ENCODE data around the gene BANK1. TPM values are rescaled to one million over a fixed set of nuclear protein-coding genes. Genes with fewer than 3 reads are reported as not detected.
A peak's percentile ranks its signal among the peaks of the same experiment; 100 is the strongest.
"Not testable (repeated sequence)": the region's sequence is repeated elsewhere in the genome, so short reads cannot be mapped to it uniquely, and the experiment has no call there.

Gene BANK1
- polyA plus RNA-seq, 1 of the 3 experiments (the other 2 are of a cell fraction) = not detected

DNA sequence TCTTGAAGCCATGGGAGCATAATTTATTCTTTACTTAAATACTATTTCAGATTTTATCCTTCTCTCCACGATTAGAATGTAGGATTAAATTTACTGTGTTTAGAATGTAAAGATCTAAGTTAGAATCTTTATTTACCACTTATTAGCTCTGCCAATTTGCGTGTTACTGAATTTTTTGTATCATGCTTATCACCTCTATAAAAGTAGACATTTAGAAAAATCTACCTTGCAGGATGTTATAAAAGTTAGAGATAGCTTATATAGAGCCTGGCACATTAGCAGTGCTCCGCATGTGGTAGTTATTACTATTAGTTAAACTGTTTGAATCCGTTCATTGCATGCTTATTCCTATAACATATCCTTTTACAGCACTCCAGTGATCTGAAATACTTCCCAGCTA lies 97.9 kb downstream of the BANK1 start:
- no peaks in the 10 kb centered on the region for H3F3A ChIP-seq (replicated peaks; ENCODE audit: insufficient read depth)
- WGBS (ENCODE audit: low lambda C conversion rate) = 92% methylated on average over 4 of the region's 4 CpGs
- DNase-seq = no peak
- no peak overlapping the region for H3K4me3 ChIP-seq (ENCODE audit: low read depth in 2 of 2, low read length in 1 of 2)
- no peaks in the 10 kb centered on the region for H4K20me1 ChIP-seq (ENCODE audit: insufficient read depth)
- H3K9me2 ChIP-seq = no peaks in the 10 kb centered on the region
- POLR2A ChIA-PET = no interaction called here
- no peaks in the 10 kb centered on the region; a peak in 1 of 4 replicates for H3K4me1 ChIP-seq (ENCODE audit: control insufficient read depth in 1 of 2, insufficient read depth in 2 of 2, low read depth in 1 of 2, low read length in 1 of 2)
- H3K9ac ChIP-seq = no peak overlapping the region
- CTCF ChIA-PET = interaction anchor here (0.7 kb wide), 1 partner anchor 12 kb away, joined by 3 read pairs; no protein-coding TSS in a partner anchor
- no peaks in the 10 kb centered on the region for H3K36me3 ChIP-seq (replicated peaks in 1 of 2; ENCODE audit: control insufficient read depth in 1 of 2, insufficient read depth in 2 of 2, low read length in 1 of 2)
- no peaks in the 10 kb centered on the region for H3K79me2 ChIP-seq (ENCODE audit: insufficient read depth)
- no peak overlapping the region for H2AFZ ChIP-seq (ENCODE audit: low read depth)
- no peak overlapping the region for H3K27ac ChIP-seq (ENCODE audit: low read depth in 2 of 2, low read length in 1 of 2)
- H3K9me3 ChIP-seq = no peaks in the 10 kb centered on the region; the same call in 1 of the 2 replicates
- no peaks in the 10 kb centered on the region for H3K27me3 ChIP-seq (ENCODE audit: insufficient read depth)
- no peak overlapping the region for H3K4me2 ChIP-seq
- TF ChIP-seq MXI1 (IDR thresholded peaks at IDR 0.05; ENCODE audit: low read depth, low read length) = no peak

DNA sequence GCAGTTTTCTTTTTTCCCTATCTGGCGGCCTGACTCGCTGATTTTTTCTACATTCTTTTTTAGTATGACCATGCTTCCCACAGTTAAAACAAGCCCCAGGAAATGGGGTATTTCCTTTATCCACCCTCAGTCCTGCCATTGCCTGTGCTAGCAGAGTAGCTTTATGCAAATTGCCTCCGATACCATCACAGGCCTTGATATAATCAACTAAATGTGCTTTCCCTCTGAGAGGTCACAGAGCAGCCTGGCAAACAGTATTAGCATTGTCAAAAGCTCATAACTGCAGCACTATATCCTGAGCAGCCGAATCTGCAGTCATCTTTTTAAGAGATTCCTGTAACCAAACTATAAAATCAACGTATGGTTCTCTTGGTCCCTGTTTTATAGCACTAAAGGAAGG lies 115.0 kb downstream of the BANK1 start:
- H3K4me3 ChIP-seq (ENCODE audit: low read depth in 2 of 2, low read length in 1 of 2); POLR2A ChIA-PET; H4K20me1 ChIP-seq (ENCODE audit: insufficient read depth); H3K27me3 ChIP-seq (ENCODE audit: insufficient read depth); H3K79me2 ChIP-seq (ENCODE audit: insufficient read depth); H2AFZ ChIP-seq (ENCODE audit: low read depth); H3K9ac ChIP-seq; H3K36me3 ChIP-seq (replicated peaks in 1 of 2; ENCODE audit: control insufficient read depth in 1 of 2, insufficient read depth in 2 of 2, low read length in 1 of 2); H3K9me2 ChIP-seq; H3K4me2 ChIP-seq; H3F3A ChIP-seq (replicated peaks; ENCODE audit: insufficient read depth); H3K4me1 ChIP-seq (ENCODE audit: control insufficient read depth in 1 of 2, insufficient read depth in 2 of 2, low read depth in 1 of 2, low read length in 1 of 2); H3K9me3 ChIP-seq: not testable (repeated sequence)
- WGBS (ENCODE audit: low lambda C conversion rate) = 47% methylated on average over 5 of the region's 5 CpGs
- TF ChIP-seq GATA2 (CRISPR knock-in tag; IDR thresholded peaks at IDR 0.05) (peak; percentile 57), EP300 (IDR thresholded peaks at IDR 0.05; ENCODE audit: borderline replicate concordance in 1 of 2, low read depth in 1 of 2, low read length in 1 of 2) (peak in 1 of 2 experiments; percentile 43; a peak in 1 of 4 replicates), RAD21 (IDR thresholded peaks at IDR 0.05; ENCODE audit: low read length) (0 out of 2 replicates have a peak, but pooled peaks have one; percentile 4)
- CTCF ChIA-PET = interaction anchor here (0.7 kb wide), 1 partner anchor 1959 kb away, joined by 3 read pairs; no protein-coding TSS in a partner anchor
- DNase-seq = peak; percentile 5
- peak overlapping the region in 1 of 2 experiments; percentile 67; a peak in 2 of 4 replicates for H3K27ac ChIP-seq (ENCODE audit: low read depth in 2 of 2, low read length in 1 of 2)

- Histone ChIP-seq H3K9me2 (no peaks in the 10 kb centered on the region), H3K27ac (ENCODE audit: low read depth in 2 of 2, low read length in 1 of 2) (no peak overlapping the region), H2AFZ (ENCODE audit: low read depth) (no peak overlapping the region), H3K4me1 (ENCODE audit: control insufficient read depth in 1 of 2, insufficient read depth in 2 of 2, low read depth in 1 of 2, low read length in 1 of 2) (no peaks in the 10 kb centered on the region; a peak in 1 of 4 replicates), H3K27me3 (ENCODE audit: insufficient read depth) (no peaks in the 10 kb centered on the region), H3K79me2 (ENCODE audit: insufficient read depth) (no peaks in the 10 kb centered on the region), H3F3A (replicated peaks; ENCODE audit: insufficient read depth) (no peaks in the 10 kb centered on the region), H3K9me3 (no peaks in the 10 kb centered on the region), H3K36me3 (replicated peaks in 1 of 2; ENCODE audit: control insufficient read depth in 1 of 2, insufficient read depth in 2 of 2, low read length in 1 of 2) (no peaks in the 10 kb centered on the region), H3K9ac (no peak overlapping the region), H3K4me2 (no peak overlapping the region), H4K20me1 (ENCODE audit: insufficient read depth) (no peaks in the 10 kb centered on the region), H3K4me3 (ENCODE audit: low read depth in 2 of 2, low read length in 1 of 2) (peak overlapping the region in 1 of 2 experiments; percentile 13; a peak in 1 of 4 replicates)
- ChIA-PET POLR2A (no interaction called here), CTCF (no interaction called here)
- DNase-seq = no peak
- TF ChIP-seq, protein P1, sequence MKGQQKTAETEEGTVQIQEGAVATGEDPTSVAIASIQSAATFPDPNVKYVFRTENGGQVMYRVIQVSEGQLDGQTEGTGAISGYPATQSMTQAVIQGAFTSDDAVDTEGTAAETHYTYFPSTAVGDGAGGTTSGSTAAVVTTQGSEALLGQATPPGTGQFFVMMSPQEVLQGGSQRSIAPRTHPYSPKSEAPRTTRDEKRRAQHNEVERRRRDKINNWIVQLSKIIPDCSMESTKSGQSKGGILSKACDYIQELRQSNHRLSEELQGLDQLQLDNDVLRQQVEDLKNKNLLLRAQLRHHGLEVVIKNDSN (IDR thresholded peaks at IDR 0.05; ENCODE audit: borderline replicate concordance, low read depth) = no peak
- TF ChIP-seq GATA2 (CRISPR knock-in tag; IDR thresholded peaks at IDR 0.05) = no peak
- TF ChIP-seq, protein P2, sequence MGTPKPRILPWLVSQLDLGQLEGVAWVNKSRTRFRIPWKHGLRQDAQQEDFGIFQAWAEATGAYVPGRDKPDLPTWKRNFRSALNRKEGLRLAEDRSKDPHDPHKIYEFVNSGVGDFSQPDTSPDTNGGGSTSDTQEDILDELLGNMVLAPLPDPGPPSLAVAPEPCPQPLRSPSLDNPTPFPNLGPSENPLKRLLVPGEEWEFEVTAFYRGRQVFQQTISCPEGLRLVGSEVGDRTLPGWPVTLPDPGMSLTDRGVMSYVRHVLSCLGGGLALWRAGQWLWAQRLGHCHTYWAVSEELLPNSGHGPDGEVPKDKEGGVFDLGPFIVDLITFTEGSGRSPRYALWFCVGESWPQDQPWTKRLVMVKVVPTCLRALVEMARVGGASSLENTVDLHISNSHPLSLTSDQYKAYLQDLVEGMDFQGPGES (IDR thresholded peaks at IDR 0.05; ENCODE audit: low read depth, low read length) = no peak
- no peak for TF ChIP-seq POLR2AphosphoS5 (IDR thresholded peaks at IDR 0.05; ENCODE audit: low read depth, low read length)
- TF ChIP-seq, protein P3, sequence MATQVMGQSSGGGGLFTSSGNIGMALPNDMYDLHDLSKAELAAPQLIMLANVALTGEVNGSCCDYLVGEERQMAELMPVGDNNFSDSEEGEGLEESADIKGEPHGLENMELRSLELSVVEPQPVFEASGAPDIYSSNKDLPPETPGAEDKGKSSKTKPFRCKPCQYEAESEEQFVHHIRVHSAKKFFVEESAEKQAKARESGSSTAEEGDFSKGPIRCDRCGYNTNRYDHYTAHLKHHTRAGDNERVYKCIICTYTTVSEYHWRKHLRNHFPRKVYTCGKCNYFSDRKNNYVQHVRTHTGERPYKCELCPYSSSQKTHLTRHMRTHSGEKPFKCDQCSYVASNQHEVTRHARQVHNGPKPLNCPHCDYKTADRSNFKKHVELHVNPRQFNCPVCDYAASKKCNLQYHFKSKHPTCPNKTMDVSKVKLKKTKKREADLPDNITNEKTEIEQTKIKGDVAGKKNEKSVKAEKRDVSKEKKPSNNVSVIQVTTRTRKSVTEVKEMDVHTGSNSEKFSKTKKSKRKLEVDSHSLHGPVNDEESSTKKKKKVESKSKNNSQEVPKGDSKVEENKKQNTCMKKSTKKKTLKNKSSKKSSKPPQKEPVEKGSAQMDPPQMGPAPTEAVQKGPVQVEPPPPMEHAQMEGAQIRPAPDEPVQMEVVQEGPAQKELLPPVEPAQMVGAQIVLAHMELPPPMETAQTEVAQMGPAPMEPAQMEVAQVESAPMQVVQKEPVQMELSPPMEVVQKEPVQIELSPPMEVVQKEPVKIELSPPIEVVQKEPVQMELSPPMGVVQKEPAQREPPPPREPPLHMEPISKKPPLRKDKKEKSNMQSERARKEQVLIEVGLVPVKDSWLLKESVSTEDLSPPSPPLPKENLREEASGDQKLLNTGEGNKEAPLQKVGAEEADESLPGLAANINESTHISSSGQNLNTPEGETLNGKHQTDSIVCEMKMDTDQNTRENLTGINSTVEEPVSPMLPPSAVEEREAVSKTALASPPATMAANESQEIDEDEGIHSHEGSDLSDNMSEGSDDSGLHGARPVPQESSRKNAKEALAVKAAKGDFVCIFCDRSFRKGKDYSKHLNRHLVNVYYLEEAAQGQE (IDR thresholded peaks at IDR 0.05; ENCODE audit: low read depth, low read length) = no peak
- TF ChIP-seq ELF1 (IDR thresholded peaks at IDR 0.05) = no peak
- TF ChIP-seq SMC3 (IDR thresholded peaks at IDR 0.05; ENCODE audit: low read depth, low read length) = no peak
- TF ChIP-seq NFIC (IDR thresholded peaks at IDR 0.05; ENCODE audit: borderline replicate concordance) = no peak
- TF ChIP-seq FOXM1 (IDR thresholded peaks at IDR 0.05; ENCODE audit: low read depth) = no peak
- TF ChIP-seq FOXJ3 (CRISPR knock-in tag; IDR thresholded peaks at IDR 0.05) = no peak
- TF ChIP-seq USF2 (IDR thresholded peaks at IDR 0.05; ENCODE audit: borderline replicate concordance, low read depth, low read length) = no peak
- no peak for TF ChIP-seq RFX5 (IDR thresholded peaks at IDR 0.05; ENCODE audit: low read length)
- WGBS (ENCODE audit: low lambda C conversion rate) = 84% methylated on average over 4 of the region's 4 CpGs
Measured at GRCh38 chr4:101910786-101911373, 120.3 kb downstream of the BANK1 start.
